Right lobe of liver (tissue), 6 donors: ENCODE measurements around the gene ZNF628. TPM values are rescaled to one million over a fixed set of nuclear protein-coding genes. Genes with fewer than 3 reads are reported as not detected.

Source experiments
- ATAC-seq, 4 donors: fragments of 200-7000 bp; cut with Tn5 transposase; one replicate each; pipeline ENCODE4 v1.9.1; 2020; ENCODE audit warnings: mild to moderate bottlenecking in 4 of 4, moderate library complexity in 4 of 4
- DNase-seq, 3 donors: peaks; one replicate each; pipeline ENCODE4 v3.0.0-alpha.2; 2020
- H3K27ac ChIP-seq, 3 donors: fragments of 200-600 bp; one replicate each; pipeline ENCODE4 v1.8.0; 2022
- H3K27me3 ChIP-seq, 2 donors: fragments of 200-600 bp; one replicate each; pipeline ENCODE4 v1.8.0; 2022
- H3K36me3 ChIP-seq, 4 donors: fragments of 200-600 bp; sonication (generic) in 1 of 4; one replicate each; pipeline versions ENCODE4 v1.5.1 to v1.8.0; 2017 to 2022; ENCODE audit warnings: control low read depth in 1 of 4
- H3K4me1 ChIP-seq, 4 donors: fragments of 200-600 bp; sonication (generic) in 1 of 4; one replicate each; pipeline versions ENCODE4 v1.5.1 to v1.8.0; 2017 to 2022; ENCODE audit warnings: control low read depth in 1 of 4
- H3K4me3 ChIP-seq, 3 donors: fragments of 200-600 bp; one replicate each; pipeline ENCODE4 v1.8.0; 2022
- H3K9me3 ChIP-seq, 4 donors: fragments of 200-600 bp; sonication (generic) in 1 of 4; one replicate each; pipeline versions ENCODE4 v1.5.1 to v1.8.0; 2017 to 2022; ENCODE audit warnings: control low read depth in 1 of 4
- POLR2A ChIP-seq: fragments of 450-650 bp; IDR thresholded peaks from one replicate; pipeline ENCODE4 v1.6.1; 2017; ENCODE audit warnings: antibody characterized with exemption, mild to moderate bottlenecking
- WGBS: methylation state at CpG from one replicate; pipeline ENCODE4 v1.1.6; 2018; ENCODE audit warnings: low coverage, low lambda C conversion rate; ENCODE audit not compliant: insufficient coverage; ENCODE audit errors: missing lambda C conversion rate; 5-methylcytosine and 5-hydroxymethylcytosine counted together
- intact Hi-C, 2 donors: fragments of 100-400 bp; cut with DNase I; formaldehyde crosslinking; loops; one replicate each; pipeline versions ENCODE4 v1.11.2 to v1.14.1; 2022
- total RNA-seq, 6 experiments: library from RNA; depleted of rRNA in 2 of 6; stranded (reverse); fragments of >200 nt in 2 of 6; fragmentation: NEBNext Ultra II Directional in 3 of 6; extraction: Animal tissue kit (Norgen Biotek cat#: 25700) in 3 of 6; gene quantifications; one replicate each; pipeline versions ENCODE4 v1.1.0 to v1.2.4, GENCODE V29; 2016 to 2023
- TF ChIP-seq, protein P1 (sequence below), 4 donors: fragments of 200-600 bp in 3 of 4; fragments of 450-650 bp in 1 of 4; IDR thresholded peaks; one replicate each; pipeline versions ENCODE4 v1.5.1 to v1.8.0; 2016 to 2022; ENCODE audit warnings: antibody characterized with exemption in 4 of 4, mild to moderate bottlenecking in 2 of 4
- donor health status: DM: no; HTN: yes; CAD: no.
- donor health status: DM: no; HTN: no; CAD: no.
- donor health status: DM: no; HTN: no; CAD: no.
- donor health status: DM: no; HTN: yes; CAD: no.
- donor health status: DM: no; HTN: yes; CAD: no.

The ZNF628 gene
- total RNA-seq, 6 experiments from 2014 or later: 3.4 to 9.2 (median 4.4) TPM

- Histone ChIP-seq H3K27ac (peak within 1 kb of the TSS in 1 of 3 donors; percentile 26), H3K27me3 (no peaks in the 10 kb centered on the region), H3K36me3 (peaks cover 0 to 6% (median 1%) of the 10 kb centered on the region in 4 donors), H3K4me3 (peak within 1 kb of the TSS; percentile 31 to 51 (median 33)), H3K9me3 (no peaks in the 10 kb centered on the region), H3K4me1 (peaks cover 0 to 6% (median 0%) of the 10 kb centered on the region in 4 donors)
- WGBS: 2% methylated on average over 7 of the region's 78 CpGs
- intact Hi-C loops: no loop called here
- DNase-seq (no peak), ATAC-seq (peak in 3 of 4 donors; percentile 30 to 49 (median 45))
- peak; percentile 43 for TF ChIP-seq POLR2A
- TF ChIP-seq, protein P1, sequence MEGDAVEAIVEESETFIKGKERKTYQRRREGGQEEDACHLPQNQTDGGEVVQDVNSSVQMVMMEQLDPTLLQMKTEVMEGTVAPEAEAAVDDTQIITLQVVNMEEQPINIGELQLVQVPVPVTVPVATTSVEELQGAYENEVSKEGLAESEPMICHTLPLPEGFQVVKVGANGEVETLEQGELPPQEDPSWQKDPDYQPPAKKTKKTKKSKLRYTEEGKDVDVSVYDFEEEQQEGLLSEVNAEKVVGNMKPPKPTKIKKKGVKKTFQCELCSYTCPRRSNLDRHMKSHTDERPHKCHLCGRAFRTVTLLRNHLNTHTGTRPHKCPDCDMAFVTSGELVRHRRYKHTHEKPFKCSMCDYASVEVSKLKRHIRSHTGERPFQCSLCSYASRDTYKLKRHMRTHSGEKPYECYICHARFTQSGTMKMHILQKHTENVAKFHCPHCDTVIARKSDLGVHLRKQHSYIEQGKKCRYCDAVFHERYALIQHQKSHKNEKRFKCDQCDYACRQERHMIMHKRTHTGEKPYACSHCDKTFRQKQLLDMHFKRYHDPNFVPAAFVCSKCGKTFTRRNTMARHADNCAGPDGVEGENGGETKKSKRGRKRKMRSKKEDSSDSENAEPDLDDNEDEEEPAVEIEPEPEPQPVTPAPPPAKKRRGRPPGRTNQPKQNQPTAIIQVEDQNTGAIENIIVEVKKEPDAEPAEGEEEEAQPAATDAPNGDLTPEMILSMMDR (IDR thresholded peaks at IDR 0.05): no peak
These were observed 8.4 kb downstream of the ZNF628 start, which contains the start of gene NAT14 for GRCh38 chr19:55484593-55485438. Gene NAT14 (plus strand): TSS chr19:55485188. CDS start chr19:55485709, 521 bp downstream.

GRCh38 chr19:55485439-55486011 lies 9.1 kb downstream of the ZNF628 start:
- H3K36me3 ChIP-seq: peaks cover 0 to 6% (median 1%) of the 10 kb centered on the region in 4 donors
- peak overlapping the region in 1 of 3 donors; percentile 51 for H3K4me3 ChIP-seq
- no peak for ATAC-seq
- peaks cover 0 to 6% (median 0%) of the 10 kb centered on the region in 4 donors for H3K4me1 ChIP-seq
- no peaks in the 10 kb centered on the region for H3K9me3 ChIP-seq
- WGBS: 8% methylated on average over 5 of the region's 18 CpGs
- no peak for TF ChIP-seq POLR2A
- TF ChIP-seq, protein P1 (IDR thresholded peaks at IDR 0.05): no peak
- no peak overlapping the region for H3K27ac ChIP-seq
- no peaks in the 10 kb centered on the region for H3K27me3 ChIP-seq
- intact Hi-C loops: no loop called here
- no peak for DNase-seq

- Histone ChIP-seq H3K36me3 (peaks cover 0 to 6% (median 1%) of the 10 kb centered on the region in 4 donors), H3K27me3 (no peaks in the 10 kb centered on the region), H3K27ac (peak overlapping the region in 1 of 3 donors; percentile 38), H3K4me3 (no peak overlapping the region), H3K4me1 (peaks cover 0 to 6% (median 0%) of the 10 kb centered on the region in 4 donors), H3K9me3 (no peaks in the 10 kb centered on the region)
- 87% methylated on average over 18 of the region's 53 CpGs for WGBS
- TF ChIP-seq POLR2A: no peak
- TF ChIP-seq, protein P1 (IDR thresholded peaks at IDR 0.05): no peak
- intact Hi-C loops: no loop called here
- no peak for ATAC-seq
- no peak for DNase-seq
These were observed 9.9 kb downstream of the ZNF628 start for GRCh38 chr19:55486043-55486970.
